Stimulated activated CD4-positive, alpha-beta T cell treated with anti-CD3 and anti-CD28 coated beads, TNF-alpha, amount 100 ng/mL, for 24 hours (primary cell): Measurements from ENCODE around the gene ERC1.

Experiments used
- DNase-seq, 3 experiments: peaks; one replicate each; pipeline ENCODE4 v3.0.0-alpha.2; 2020; ENCODE audit warnings: low read depth in 3 of 3

Gene ERC1

DNA sequence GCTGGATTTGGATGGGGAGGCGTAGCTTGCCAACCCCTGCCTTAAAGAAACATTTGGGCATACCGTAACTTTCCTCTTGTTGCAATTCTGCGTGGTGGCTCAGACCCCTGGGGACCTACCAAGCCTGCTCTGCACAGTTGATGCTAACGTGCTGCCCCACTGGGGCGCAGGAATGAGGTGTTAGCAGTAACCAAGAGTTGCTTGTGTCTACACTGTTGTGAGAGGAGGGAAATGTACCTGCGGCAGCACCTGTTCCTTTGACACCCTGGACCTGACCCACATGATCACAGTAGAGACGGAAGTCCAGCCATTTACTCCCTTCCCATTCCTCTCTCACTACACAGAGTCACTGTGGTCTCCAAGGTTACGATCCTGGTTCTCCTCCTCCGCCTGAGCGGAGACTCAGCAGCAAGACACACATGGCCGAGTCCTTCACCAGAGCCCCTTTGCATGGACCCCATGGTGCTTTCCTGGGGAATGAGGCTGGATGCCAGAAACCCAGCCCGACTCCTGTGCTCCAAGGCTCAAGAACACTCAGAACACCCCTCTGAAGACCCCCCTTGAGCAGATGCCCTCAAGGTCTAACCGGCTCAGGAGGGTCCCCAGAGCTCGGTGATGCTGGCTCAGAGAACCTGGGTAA lies 518.5 kb downstream of the ERC1 start:
- no peak for DNase-seq

DNA sequence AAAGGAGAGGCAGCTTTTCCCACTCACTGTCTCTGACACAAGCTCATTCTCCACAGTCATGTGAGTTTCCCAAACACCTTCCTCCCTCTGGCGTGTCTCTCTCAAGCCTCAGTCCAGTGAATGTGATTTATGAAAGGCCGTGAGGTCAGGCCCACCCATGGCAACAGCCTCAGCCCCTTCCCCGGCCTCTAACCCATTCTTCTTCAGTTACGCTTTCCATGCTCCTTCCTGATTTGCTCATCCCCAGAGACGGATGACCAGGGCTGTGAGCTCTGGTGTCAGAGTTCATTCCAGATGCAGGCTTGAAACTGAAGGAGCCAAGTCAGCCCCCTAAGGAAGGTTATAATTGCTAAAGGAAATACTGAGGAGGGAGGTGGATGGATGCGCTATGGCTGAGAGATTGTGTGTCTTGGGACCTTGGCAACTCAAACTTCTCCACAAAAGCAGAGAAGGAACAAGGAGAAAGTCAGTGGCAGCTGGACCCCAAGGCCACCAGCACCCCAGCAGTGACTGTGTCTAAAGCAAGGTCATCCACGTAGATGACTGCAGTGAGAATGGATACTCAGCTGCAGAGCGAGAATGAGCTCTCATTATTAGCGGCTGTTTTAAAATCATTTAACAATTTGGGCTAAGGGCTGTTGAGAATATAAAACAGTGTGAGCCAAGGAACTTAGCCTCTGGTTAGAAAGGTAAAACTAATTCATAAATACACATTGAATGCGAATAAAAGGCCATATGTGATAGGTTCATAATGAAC lies 519.2 kb downstream of the ERC1 start:
- DNase-seq: no peak

DNA sequence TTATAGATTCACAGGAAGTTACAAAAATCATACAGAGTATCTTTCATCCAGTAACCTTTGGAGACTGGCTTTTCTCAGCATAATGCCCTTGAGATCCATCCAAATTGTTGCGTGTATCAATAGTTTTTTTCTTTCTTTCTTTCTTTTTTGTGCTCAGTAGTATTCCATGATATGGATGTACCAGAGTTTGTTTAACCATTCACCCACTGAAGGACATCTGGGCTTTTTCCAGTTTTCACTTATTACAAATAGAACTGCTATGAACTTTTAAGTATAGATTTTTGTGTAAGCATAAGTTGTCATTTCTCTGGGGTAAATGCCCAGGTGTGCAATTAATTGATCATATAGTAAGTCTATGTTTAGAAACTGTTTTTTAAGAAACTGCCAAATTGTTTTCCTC lies 524.0 kb downstream of the ERC1 start:
- DNase-seq: no peak

DNA sequence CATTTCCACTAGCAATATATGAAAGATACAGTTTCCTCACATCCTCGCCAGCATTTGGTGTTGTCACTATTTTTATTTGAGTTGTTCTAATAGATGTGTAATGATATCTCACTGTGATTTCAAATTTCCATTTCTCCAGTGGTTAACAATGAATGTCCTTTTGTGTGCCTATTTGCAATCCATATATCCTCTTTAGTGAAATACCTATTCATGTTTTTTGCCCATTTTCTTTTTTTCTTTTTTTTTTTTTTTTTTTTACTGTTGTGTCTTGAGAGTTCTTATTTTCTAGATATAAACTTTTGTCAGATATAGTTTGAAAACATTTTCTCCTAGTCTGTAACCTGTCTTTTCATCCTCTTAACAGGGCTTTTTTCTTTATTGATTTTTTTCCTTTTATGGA lies 524.4 kb downstream of the ERC1 start:
- no peak for DNase-seq

DNA sequence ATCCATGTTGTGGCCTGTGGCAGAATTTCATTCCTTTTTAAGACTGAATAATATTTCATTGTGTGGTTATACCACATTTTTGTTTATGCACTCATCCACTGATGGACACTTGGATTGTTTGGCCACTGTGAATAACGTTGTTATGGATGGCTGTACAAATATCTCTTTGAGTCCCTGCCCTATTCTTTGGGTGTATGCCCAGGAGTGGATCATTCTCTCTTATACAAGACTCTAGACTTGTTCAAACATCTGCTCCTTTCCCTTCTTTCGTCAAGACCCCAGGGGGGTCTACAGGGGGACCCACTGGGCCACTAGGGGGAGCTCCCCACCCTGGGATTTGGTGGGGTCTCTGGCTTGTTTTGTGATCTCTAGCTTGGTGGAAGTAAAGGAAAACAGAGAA lies 526.0 kb downstream of the ERC1 start:
- DNase-seq: no peak

- no peak for DNase-seq
Observed at GRCh38 chr12:1517734-1518525, 526.9 kb downstream of the ERC1 start.

DNA sequence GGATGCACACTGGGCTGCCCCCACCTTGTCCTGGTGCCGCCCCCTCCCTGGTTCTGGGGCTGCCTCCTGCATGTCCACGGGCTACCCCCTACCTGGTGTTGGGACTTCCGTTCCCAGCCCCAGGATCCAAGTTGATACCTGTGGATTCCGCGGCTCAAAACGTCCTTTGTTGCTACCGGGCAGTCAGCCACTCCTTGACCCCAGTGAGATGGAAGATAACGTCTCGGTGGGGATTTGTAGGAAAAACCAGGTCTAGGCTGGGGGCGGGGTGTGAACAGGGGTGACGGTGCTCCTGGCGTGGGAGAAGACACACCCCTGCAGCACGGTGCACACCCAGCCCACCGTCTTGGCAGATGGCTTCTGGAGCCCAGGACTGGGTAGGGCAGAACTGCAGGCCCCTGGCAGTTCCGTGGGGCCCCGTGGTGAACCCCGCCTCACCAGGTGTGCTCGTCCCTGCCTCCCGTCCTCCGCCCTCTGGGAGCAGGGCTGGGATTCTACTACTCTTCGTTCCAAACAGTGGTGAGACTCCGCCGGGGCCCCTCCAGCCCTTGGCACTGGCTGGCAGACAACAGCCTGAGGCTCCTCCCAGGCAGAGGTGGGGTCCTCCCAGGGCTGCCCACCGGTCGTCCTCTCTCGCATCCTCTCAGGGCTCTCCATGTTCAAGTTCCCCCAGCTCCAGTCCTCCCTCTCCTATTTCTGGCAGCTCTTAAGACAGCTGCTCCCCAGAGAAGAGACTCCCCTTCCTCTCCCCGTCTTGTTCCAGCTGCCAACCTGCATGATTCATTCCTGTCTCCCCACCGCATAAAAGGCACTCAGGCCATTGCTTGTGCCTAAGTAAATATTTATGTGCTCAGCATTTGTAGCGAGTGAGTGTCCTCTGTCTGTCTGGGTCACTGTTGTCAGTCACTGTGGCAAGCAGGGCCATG lies 527.8 kb downstream of the ERC1 start:
- no peak for DNase-seq

GRCh38 chr12:1519642-1520041 lies 528.6 kb downstream of the ERC1 start:
- no peak for DNase-seq

DNA sequence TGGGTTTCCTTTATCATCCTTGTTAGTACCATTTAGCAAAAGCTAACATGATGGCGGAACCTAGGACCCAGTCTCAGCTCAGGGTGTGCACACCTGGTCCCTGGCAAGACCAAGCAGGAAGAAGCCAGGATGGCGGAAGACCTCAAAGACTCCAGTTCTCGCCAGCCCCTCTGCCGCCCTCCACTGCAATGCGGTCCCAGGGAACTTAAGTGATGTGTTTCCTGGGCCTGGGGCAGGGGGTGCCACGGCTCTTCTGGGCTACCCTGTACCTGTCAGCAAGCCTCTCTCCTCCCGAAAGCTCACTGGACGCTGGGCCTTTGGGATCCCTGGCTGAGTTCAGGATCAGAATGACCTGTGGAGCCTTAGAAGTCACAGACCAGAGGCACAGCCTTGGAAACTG lies 532.0 kb downstream of the ERC1 start:
- no peak for DNase-seq

- no peak for DNase-seq
Observed at GRCh38 chr12:1523558-1524050, 532.6 kb downstream of the ERC1 start.

DNA sequence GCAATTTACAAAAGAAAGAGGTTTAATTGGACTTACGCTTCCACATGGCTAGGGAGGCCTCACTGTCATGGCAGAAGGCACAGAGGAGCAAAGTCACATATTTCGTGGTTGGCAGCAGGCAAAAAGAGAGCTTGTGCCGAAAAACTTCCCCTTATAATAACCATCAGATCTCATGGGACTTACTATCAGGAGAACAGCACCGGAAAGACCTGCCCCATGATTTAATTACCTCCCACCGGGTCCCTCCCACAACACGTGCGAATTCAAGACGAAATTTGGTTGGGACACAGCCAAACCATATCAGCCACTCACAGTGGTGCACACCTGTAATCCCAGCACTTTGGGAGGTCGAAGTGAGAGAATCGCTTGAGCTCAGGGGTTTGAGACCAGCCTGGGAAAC lies 534.8 kb downstream of the ERC1 start:
- no peak for DNase-seq

- DNase-seq: no peak
Observed at GRCh38 chr12:1527789-1528188, 536.8 kb downstream of the ERC1 start.

GRCh38 chr12:1528791-1529190 lies 537.8 kb downstream of the ERC1 start:
- DNase-seq: no peak

- DNase-seq: no peak
Observed at GRCh38 chr12:1529228-1529861, 538.3 kb downstream of the ERC1 start.

DNA sequence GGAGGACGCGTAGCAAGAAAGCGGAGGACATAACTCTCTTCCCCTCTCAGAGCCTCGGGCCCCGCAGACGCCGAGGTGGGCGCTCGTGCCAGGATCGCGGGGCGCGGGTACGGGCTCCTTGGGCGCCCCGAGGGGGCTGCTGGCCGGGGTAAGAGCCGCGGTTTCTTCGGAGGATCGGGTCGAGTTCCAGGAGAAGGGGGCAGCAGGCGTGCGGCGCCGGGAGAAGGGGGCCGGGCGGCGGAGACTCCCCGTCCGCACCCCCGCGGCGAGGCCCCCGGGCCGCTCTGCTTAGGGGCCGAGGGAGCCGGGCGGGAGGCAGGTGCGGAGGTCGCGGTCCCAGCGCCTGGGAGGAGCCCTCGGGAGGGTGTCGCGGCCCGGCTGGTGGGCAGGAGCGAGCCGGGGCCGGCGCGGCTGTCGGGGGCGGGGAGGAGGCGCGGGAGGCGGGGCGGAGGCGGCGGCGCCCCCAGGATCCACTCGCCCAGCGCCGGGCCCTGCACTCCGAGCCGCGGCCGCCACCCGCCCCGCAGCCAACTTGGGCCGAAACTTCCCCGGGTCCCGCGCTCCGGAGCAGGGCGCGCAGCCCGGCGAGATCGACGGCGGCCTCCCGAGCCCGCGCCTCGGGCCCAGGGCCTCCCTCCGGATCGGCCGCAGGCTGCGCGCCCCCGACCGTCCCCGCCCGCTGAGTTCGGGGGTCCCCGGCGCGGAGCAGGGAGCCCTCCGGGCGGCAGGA lies 539.0 kb downstream of the ERC1 start:
- DNase-seq: no peak

DNA sequence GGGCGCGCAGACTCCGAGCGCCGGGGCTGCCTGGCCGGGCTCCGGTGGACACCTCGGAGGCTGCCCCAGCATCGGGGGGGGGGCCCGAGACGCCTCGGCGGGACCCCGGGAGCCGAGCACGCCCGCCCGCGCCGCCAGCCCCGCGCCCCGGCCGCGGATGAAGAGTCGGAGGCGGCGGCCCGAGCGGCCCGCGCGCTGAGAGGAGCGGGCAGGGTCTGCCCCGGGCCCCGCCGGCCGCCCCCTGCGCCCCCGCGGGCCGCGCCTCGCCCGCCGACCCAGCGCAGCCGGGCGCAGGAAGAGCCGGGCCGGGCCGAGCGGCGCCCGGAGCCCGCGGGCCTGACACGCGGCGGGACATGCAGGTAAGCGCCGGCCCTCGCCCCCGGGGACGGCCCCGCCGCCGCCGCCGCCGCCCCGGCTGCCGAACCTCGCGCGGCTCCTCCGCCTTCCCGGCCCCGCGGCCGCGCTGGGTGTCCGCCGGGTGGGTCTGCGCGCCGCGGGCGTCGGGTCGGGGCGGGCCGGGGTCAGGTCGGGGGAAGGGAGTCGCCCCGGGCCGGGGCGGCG lies 539.6 kb downstream of the ERC1 start:
- no peak for DNase-seq

- DNase-seq: no peak
Observed at GRCh38 chr12:1531153-1531653, 540.2 kb downstream of the ERC1 start.

DNA sequence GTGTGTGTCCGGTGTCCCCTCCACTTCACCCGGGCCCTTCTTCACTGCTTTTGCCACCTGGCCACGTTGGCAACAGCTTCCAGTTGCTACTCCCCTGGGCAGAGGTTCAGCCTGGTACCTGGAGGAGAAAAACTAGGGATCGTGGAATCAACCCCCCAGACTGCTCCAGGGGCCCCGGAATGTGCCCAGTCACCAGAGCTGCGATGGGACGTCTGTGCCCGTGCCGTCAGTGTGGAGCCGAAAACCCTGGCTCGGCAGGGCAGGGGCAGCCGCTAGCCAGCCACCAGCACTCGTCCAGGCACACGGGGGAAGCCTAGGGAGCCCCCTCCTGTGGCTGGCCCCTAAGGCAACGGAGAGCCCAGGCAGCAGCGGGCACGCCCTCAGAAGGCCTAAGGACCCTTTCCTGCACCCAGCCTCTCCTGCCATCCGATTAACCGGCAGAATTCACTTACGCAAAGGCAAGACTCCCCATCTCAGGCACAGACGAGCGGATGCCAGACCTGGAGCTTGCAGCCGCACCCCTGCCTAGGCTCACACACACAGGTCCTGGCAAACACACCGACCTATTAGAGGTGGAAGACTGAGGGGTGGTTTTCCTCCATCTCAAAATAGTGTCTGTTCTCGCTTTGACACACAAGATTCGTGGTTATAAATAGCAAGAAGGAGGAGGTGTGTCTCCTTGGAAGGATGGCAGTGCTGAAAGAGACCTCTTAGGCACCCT lies 540.8 kb downstream of the ERC1 start:
- DNase-seq: no peak
